Prostate gland (tissue), 2 donors: ENCODE measurements around the gene MAP1LC3B2.
"Not testable (repeated sequence)": the region's sequence is repeated elsewhere in the genome, so short reads cannot be mapped to it uniquely, and the experiment has no call there.

Source experiments
- POLR2A ChIP-seq: fragments of 450-650 bp; IDR thresholded peaks from one replicate; pipeline ENCODE4 v1.6.1; 2016; ENCODE audit warnings: antibody characterized with exemption, mild to moderate bottlenecking
- POLR2AphosphoS5 ChIP-seq: sonication (generic); formaldehyde crosslinking; IDR thresholded peaks from one replicate; pipeline ENCODE4 v1.6.1; 2017; ENCODE audit warnings: antibody characterized with exemption
- TF ChIP-seq, protein P1 (sequence below), 4 experiments: fragments of 200-600 bp in 2 of 4; fragments of 450-650 bp in 2 of 4; sonication (generic) in 2 of 4; IDR thresholded peaks; 1 replicate in 3 of 4; 2 replicates in 1 of 4; pipeline ENCODE4 v1.5.1; 2016 to 2019; ENCODE audit warnings: antibody characterized with exemption in 4 of 4, mild to moderate bottlenecking in 2 of 4, moderate library complexity in 2 of 4

DNA sequence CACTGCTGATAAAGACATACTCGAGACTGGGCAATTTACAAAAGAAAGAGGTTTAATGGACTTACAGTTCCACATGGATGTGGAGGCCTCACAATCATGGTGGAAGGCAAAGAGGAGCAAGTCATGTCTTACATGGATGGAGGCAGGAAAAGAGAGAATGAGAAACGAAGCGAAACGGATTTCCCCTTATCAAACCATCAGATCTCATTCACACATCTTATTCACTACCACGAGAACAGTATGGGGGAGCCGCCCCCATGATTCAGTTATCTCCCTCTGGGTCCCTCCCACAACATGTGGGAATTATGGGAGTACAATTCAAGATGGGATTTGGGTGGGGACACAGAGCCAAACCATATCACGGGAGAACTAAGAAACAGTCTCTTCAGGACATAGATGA, 6.0 kb downstream of the MAP1LC3B2 start:
- TF ChIP-seq, protein P1, sequence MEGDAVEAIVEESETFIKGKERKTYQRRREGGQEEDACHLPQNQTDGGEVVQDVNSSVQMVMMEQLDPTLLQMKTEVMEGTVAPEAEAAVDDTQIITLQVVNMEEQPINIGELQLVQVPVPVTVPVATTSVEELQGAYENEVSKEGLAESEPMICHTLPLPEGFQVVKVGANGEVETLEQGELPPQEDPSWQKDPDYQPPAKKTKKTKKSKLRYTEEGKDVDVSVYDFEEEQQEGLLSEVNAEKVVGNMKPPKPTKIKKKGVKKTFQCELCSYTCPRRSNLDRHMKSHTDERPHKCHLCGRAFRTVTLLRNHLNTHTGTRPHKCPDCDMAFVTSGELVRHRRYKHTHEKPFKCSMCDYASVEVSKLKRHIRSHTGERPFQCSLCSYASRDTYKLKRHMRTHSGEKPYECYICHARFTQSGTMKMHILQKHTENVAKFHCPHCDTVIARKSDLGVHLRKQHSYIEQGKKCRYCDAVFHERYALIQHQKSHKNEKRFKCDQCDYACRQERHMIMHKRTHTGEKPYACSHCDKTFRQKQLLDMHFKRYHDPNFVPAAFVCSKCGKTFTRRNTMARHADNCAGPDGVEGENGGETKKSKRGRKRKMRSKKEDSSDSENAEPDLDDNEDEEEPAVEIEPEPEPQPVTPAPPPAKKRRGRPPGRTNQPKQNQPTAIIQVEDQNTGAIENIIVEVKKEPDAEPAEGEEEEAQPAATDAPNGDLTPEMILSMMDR (IDR thresholded peaks at IDR 0.05), result not testable (repeated sequence)
- TF ChIP-seq POLR2AphosphoS5, POLR2A: not testable (repeated sequence)
